GM12864 (cell line): ENCODE data around the gene LMNB1.
"Not testable (repeated sequence)": the region's sequence is repeated elsewhere in the genome, so short reads cannot be mapped to it uniquely, and the experiment has no call there.

Experiments used
- DNase-seq: peaks from one replicate; pipeline ENCODE4 v3.0.0-alpha.2; 2011; ENCODE audit warnings: low read depth
- H3K4me3 ChIP-seq: 2 replicates; pipeline ENCODE4 v1.5.1; 2011; ENCODE audit warnings: mild to moderate bottlenecking, low read depth, low read length, control low read depth
- CTCF ChIP-seq: IDR thresholded peaks from 2 replicates; pipeline ENCODE4 v1.5.1; 2011; ENCODE audit warnings: low read depth, mild to moderate bottlenecking, moderate library complexity, low read length, control low read depth, inconsistent platforms; ENCODE audit errors: missing control alignments

The LMNB1 gene

GRCh38 chr5:126852091-126852571 lies 75.2 kb downstream of the LMNB1 start:
- no peak for TF ChIP-seq CTCF
- no peak overlapping the region for H3K4me3 ChIP-seq
- DNase-seq: peak; percentile 19

- TF ChIP-seq CTCF: no peak
- DNase-seq: no peak
Observed at GRCh38 chr5:126852841-126853271, 75.9 kb downstream of the LMNB1 start.

GRCh38 chr5:126853541-126854307 lies 76.8 kb downstream of the LMNB1 start:
- DNase-seq, H3K4me3 ChIP-seq: not testable (repeated sequence)

More at GRCh38 chr5:126852841-126853271, 75.9 kb downstream of the LMNB1 start:
- no peak overlapping the region for H3K4me3 ChIP-seq

GRCh38 chr5:126854526-126855110 lies 77.7 kb downstream of the LMNB1 start:
- DNase-seq: no peak
- H3K4me3 ChIP-seq: no peak overlapping the region
- no peak for TF ChIP-seq CTCF

- TF ChIP-seq CTCF: no peak
- DNase-seq: no peak
Observed at GRCh38 chr5:126855266-126855665, 78.3 kb downstream of the LMNB1 start.

GRCh38 chr5:126857472-126858410 lies 80.8 kb downstream of the LMNB1 start:
- H3K4me3 ChIP-seq: no peak overlapping the region
- TF ChIP-seq CTCF: no peak
- DNase-seq: no peak

More at GRCh38 chr5:126855266-126855665, 78.3 kb downstream of the LMNB1 start:
- no peak overlapping the region for H3K4me3 ChIP-seq

GRCh38 chr5:126858441-126858840 lies 81.5 kb downstream of the LMNB1 start:
- no peak for TF ChIP-seq CTCF
- no peak for DNase-seq
- no peak overlapping the region for H3K4me3 ChIP-seq
